ENCODE results near the gene MYDGF.

GRCh38 chr19:4688587-4688986 is 18.4 kb upstream of the MYDGF start:
- TF ChIP-seq CTCF (IDR thresholded peaks at IDR 0.05) (no peak), POLR2A (IDR thresholded peaks at IDR 0.05) (no peak)

All from esophagus squamous epithelium (tissue), 4 donors.